Measurements from ENCODE around the gene PRDX1.
A peak's percentile ranks its signal among the peaks of the same experiment; 100 is the strongest.

The PRDX1 gene

GRCh38 chr1:45550401-45551351, 29.0 kb upstream of the PRDX1 start, which contains the start of gene AKR1A1:
TSS of gene AKR1A1 (plus strand) at chr1:45550826. CDS start at chr1:45561795, 10,969 bp downstream.
- TF ChIP-seq CTCF (IDR thresholded peaks at IDR 0.05; ENCODE audit: control insufficient read depth, extremely low read depth, insufficient read depth), result no peak
- peak within 1 kb of the TSS; percentile 77 for H3K4me3 ChIP-seq (ENCODE audit: low read depth, low read length)
- peak; percentile 89 for DNase-seq (ENCODE audit: low read depth)

- DNase-seq (ENCODE audit: low read depth), result no peak
- no peak overlapping the region for H3K4me3 ChIP-seq (ENCODE audit: low read depth, low read length)
- TF ChIP-seq CTCF (IDR thresholded peaks at IDR 0.05; ENCODE audit: control insufficient read depth, extremely low read depth, insufficient read depth), result no peak
Measured at GRCh38 chr1:45545553-45546310, 24.0 kb upstream of the PRDX1 start.

- DNase-seq (ENCODE audit: low read depth), result no peak
- TF ChIP-seq CTCF (IDR thresholded peaks at IDR 0.05; ENCODE audit: control insufficient read depth, extremely low read depth, insufficient read depth), result no peak
- no peak overlapping the region for H3K4me3 ChIP-seq (ENCODE audit: low read depth, low read length)
Measured at GRCh38 chr1:45545019-45545493, 23.4 kb upstream of the PRDX1 start.

GRCh38 chr1:45544530-45544929, 22.8 kb upstream of the PRDX1 start:
- no peak for TF ChIP-seq CTCF (IDR thresholded peaks at IDR 0.05; ENCODE audit: control insufficient read depth, extremely low read depth, insufficient read depth)
- no peak for DNase-seq (ENCODE audit: low read depth)
- no peak overlapping the region for H3K4me3 ChIP-seq (ENCODE audit: low read depth, low read length)

GRCh38 chr1:45543581-45544417, 22.1 kb upstream of the PRDX1 start:
- no peak overlapping the region for H3K4me3 ChIP-seq (ENCODE audit: low read depth, low read length)
- TF ChIP-seq CTCF (IDR thresholded peaks at IDR 0.05; ENCODE audit: control insufficient read depth, extremely low read depth, insufficient read depth), result no peak
- DNase-seq (ENCODE audit: low read depth), result no peak

- H3K4me3 ChIP-seq (ENCODE audit: low read depth, low read length), result no peak overlapping the region
- no peak for TF ChIP-seq CTCF (IDR thresholded peaks at IDR 0.05; ENCODE audit: control insufficient read depth, extremely low read depth, insufficient read depth)
- no peak for DNase-seq (ENCODE audit: low read depth)
Measured at GRCh38 chr1:45542591-45542990, 20.9 kb upstream of the PRDX1 start.

Measured in LNCaP clone FGC (cell line).